GM12874 (cell line): Measurements from ENCODE around the gene HAPLN3.

Experiments used
- CTCF ChIP-seq: IDR thresholded peaks from 2 replicates; pipeline ENCODE4 v1.5.1; 2011; ENCODE audit warnings: low read depth, mild to moderate bottlenecking, control low read depth, low read length, moderate library complexity; ENCODE audit not compliant: insufficient read depth

Gene HAPLN3

GRCh38 chr15:88835646-88836045, 59.7 kb downstream of the HAPLN3 start:
- TF ChIP-seq CTCF: no peak

DNA sequence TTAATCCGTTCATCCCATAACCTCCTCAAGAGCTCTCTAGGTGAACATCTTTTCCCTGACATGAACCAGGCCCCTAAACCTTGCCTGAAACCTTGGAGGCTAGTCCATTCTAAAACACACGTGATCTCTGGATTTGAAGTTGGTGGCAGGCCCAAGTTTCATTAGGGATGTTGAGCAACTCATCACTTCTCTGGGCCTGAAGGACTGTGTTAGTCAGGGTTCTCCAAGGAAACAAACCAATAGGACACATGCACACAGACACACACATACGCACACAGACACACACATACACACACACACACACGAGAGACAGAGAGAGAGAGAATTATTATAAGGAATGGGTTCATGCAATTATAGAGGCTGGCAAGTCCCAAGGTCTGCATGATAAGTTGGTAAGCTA, 60.2 kb downstream of the HAPLN3 start:
- TF ChIP-seq CTCF: no peak

GRCh38 chr15:88834211-88834812, 61.0 kb downstream of the HAPLN3 start:
- TF ChIP-seq CTCF: peak; percentile 68

DNA sequence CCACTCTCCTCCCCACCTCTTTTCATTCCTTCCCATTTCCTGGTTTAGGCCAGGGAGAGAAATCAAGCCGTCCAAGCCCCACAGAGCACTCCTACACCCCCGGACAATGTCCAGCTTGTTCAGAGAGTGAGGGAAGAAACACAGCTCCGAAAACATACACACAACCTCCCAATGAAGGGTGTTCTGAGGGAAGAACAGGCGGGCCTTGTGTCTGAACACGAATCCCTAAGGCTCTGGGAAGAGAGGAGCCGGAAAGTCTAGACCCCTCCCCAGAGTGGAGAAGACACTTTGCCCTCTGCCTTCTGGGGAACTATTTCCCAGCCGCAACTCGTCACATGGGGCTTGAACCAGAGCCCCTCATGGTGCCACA, 61.6 kb downstream of the HAPLN3 start:
- no peak for TF ChIP-seq CTCF

- TF ChIP-seq CTCF: no peak
These were observed 62.3 kb downstream of the HAPLN3 start for GRCh38 chr15:88832820-88833730.

GRCh38 chr15:88830016-88830415, 65.3 kb downstream of the HAPLN3 start:
- TF ChIP-seq CTCF: no peak

DNA sequence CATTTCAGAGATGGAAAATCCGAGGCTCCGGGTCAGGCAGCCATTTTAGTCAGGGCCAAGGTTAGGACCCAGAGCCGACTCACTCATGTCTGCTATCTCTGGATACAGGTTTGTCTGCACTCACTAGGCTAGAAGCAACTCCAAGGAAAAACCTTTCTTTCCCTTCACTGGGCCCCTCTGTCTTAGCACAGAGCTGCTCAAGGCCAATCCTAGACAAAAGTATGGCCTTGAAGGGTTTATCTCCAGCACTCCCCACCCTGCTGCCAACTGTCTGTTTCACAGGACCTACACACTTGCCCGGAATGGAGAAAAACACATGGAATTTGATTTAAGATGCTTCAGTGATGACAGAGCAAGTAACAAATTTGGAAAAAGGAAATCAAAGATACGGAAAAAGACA, 66.6 kb downstream of the HAPLN3 start:
- no peak for TF ChIP-seq CTCF
